Mucosa of descending colon (tissue), 3 donors: Measurements from ENCODE around the gene NMNAT2. TPM values are rescaled to one million over a fixed set of nuclear protein-coding genes. Genes with fewer than 3 reads are reported as not detected.
"Not testable (repeated sequence)": the region's sequence is repeated elsewhere in the genome, so short reads cannot be mapped to it uniquely, and the experiment has no call there.

Experiments used
- ATAC-seq: fragments of 200-7000 bp; cut with Tn5 transposase; one replicate; pipeline ENCODE4 v1.9.1; 2020; ENCODE audit warnings: mild to moderate bottlenecking, moderate library complexity
- DNase-seq, 3 donors: peaks; one replicate each; pipeline ENCODE4 v3.0.0-alpha.2; 2020
- H3K36me3 ChIP-seq: fragments of 200-600 bp; one replicate; pipeline ENCODE4 v1.8.0; 2021; ENCODE audit warnings: low read depth, mild to moderate bottlenecking
- H3K4me1 ChIP-seq: fragments of 200-600 bp; one replicate; pipeline ENCODE4 v1.8.0; 2021; ENCODE audit warnings: low read depth, mild to moderate bottlenecking
- H3K4me3 ChIP-seq: fragments of 200-600 bp; one replicate; pipeline ENCODE4 v1.8.0; 2021; ENCODE audit warnings: mild to moderate bottlenecking
- H3K9me3 ChIP-seq: fragments of 200-600 bp; one replicate; pipeline ENCODE4 v1.8.0; 2021; ENCODE audit warnings: mild to moderate bottlenecking
- CTCF ChIP-seq: fragments of 200-600 bp; IDR thresholded peaks from one replicate; pipeline ENCODE4 v1.8.0; 2022; ENCODE audit warnings: antibody characterized with exemption, mild to moderate bottlenecking
- intact Hi-C, 2 donors: fragments of 100-400 bp; cut with DNase I in 1 of 2; cut with micrococcal nuclease in 1 of 2; formaldehyde crosslinking; loops; one replicate each; pipeline versions ENCODE4 v1.11.0 to v1.11.1; 2022; cut with DNase I, micrococcal nuclease
- total RNA-seq, 3 donors: library from RNA; stranded (reverse); fragmentation: NEBNext Ultra II Directional in 2 of 3; extraction: Animal tissue kit (Norgen Biotek cat#: 25700) in 2 of 3; gene quantifications; one replicate each; pipeline versions ENCODE4 v1.2.1 to v1.2.4, GENCODE V29; 2021 to 2023
- donor health status: DM: no; HTN: no; CAD: no; lungs with moderate emphysema.
- donor health status: DM: no; HTN: no; CAD: no.
- donor health status: DM: no; HTN: yes; CAD: no.

The NMNAT2 gene
- total RNA-seq, 3 donors from 2014 or later, result 0.29 to 3.6 (median 0.87) TPM

GRCh38 chr1:183432548-183432875, 14.3 kb upstream of the NMNAT2 start:
- no peak overlapping the region for H3K4me3 ChIP-seq
- no peaks in the 10 kb centered on the region for H3K36me3 ChIP-seq
- ATAC-seq (peak; percentile 97), DNase-seq (peak in 1 of 3 donors; percentile 4)
- intact Hi-C loops, result no loop called here
- no peaks in the 10 kb centered on the region for H3K9me3 ChIP-seq
- H3K4me1 ChIP-seq, result peaks cover 2% of the 10 kb centered on the region
- TF ChIP-seq CTCF, result no peak

- no peaks in the 10 kb centered on the region for H3K9me3 ChIP-seq
- intact Hi-C loops, result no loop called here
- peaks cover 2% of the 10 kb centered on the region for H3K4me1 ChIP-seq
- peak; percentile 72 for ATAC-seq
- H3K36me3 ChIP-seq, result no peaks in the 10 kb centered on the region
- no peak for TF ChIP-seq CTCF
- no peak overlapping the region for H3K4me3 ChIP-seq
- no peak for DNase-seq
These were observed 13.8 kb upstream of the NMNAT2 start for GRCh38 chr1:183431840-183432547.

DNA sequence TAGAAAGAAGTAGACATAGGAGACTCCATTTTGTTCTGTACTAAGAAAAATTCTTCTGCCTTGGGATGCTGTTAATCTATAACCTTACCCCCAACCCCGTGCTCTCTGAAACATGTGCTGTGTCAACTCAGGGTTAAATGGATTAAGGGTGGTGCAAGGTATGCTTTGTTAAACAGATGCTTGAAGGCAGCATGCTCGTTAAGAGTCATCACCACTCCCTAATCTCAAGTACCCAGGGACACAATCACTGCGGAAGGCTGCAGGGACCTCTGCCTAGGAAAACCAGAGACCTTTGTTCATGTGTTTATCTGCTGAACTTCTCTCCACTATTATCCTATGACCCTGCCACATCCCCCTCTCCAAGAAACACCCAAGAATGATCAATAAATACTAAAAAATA, 9.4 kb upstream of the NMNAT2 start:
- H3K4me1 ChIP-seq, H3K4me3 ChIP-seq, H3K36me3 ChIP-seq, DNase-seq, H3K9me3 ChIP-seq, intact Hi-C loops, ATAC-seq: not testable (repeated sequence)

DNA sequence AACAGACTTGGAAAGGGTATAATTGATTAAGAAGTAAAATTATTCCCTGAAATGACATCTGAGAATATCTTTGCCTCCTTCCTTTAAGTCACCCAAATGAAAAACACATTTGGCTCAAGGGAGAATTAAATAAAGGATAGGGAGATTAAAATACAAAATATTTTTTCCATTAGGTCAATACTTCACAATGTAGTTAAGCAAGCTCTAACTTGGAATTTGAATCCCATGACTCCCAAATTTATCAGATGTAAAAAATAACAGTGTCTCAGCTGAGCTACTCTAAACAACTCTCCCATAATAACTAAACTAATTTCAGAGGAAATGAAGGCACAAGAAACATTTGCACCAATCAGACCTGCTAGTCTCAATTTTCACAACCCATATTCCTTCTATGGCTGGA, 6.5 kb upstream of the NMNAT2 start:
- no peak for ATAC-seq
- TF ChIP-seq CTCF, result no peak
- Histone ChIP-seq H3K4me3 (no peak overlapping the region), H3K36me3 (no peaks in the 10 kb centered on the region), H3K9me3 (no peaks in the 10 kb centered on the region), H3K4me1 (no peaks in the 10 kb centered on the region)
- no peak for DNase-seq
- intact Hi-C loops, result no loop called here

GRCh38 chr1:183423541-183423940, 5.4 kb upstream of the NMNAT2 start:
- intact Hi-C loops, result no loop called here
- Histone ChIP-seq H3K4me3 (no peak overlapping the region), H3K4me1 (no peaks in the 10 kb centered on the region), H3K36me3 (no peaks in the 10 kb centered on the region), H3K9me3 (no peaks in the 10 kb centered on the region)
- ATAC-seq, result no peak
- no peak for DNase-seq
- TF ChIP-seq CTCF, result no peak

DNA sequence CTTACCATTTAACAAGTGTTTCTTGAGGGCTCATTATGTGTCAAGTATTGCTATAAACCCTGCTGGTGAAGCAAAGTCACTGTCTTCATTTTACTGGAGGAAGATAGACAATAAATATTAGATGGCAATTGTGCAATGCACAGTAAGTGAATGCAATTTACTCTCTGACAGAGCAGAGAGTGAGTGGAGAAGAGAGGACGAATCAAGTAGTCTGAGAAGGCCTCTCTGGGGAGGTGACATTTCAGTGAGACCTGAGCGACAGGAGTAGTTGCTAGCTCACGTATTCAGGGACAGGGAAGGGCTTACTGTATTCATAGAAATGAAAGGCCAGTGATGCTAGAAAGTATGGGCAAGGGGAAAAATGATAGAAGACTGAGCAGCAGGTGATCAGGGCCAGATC, 1.2 kb upstream of the NMNAT2 start:
- no peak for TF ChIP-seq CTCF
- no peaks in the 10 kb centered on the region for H3K36me3 ChIP-seq
- H3K4me3 ChIP-seq, result no peak overlapping the region
- ATAC-seq, result no peak
- H3K9me3 ChIP-seq, result no peaks in the 10 kb centered on the region
- H3K4me1 ChIP-seq, result peaks cover 6% of the 10 kb centered on the region
- no peak for DNase-seq
- intact Hi-C loops, result no loop called here
